K562 (cell line): ENCODE data around the gene KRTCAP2. TPM values are rescaled to one million over a fixed set of nuclear protein-coding genes. Genes with fewer than 3 reads are reported as not detected.

Experiments used
- ARID1B ChIP-seq: fragments of 450-650 bp; IDR thresholded peaks from 2 replicates; pipeline ENCODE4 v1.6.1; 2016; ENCODE audit warnings: antibody characterized with exemption, mild to moderate bottlenecking, inconsistent platforms
- ARID4B ChIP-seq: sonication (generic); formaldehyde crosslinking; IDR thresholded peaks from 2 replicates; pipeline ENCODE4 v1.8.0; 2022; ENCODE audit warnings: mild to moderate bottlenecking, missing genetic modification reagents
- ATF1 ChIP-seq, 2 experiments: fragments of 450-650 bp in 1 of 2; IDR thresholded peaks; 2 replicates each; pipeline ENCODE4 v1.6.1; 2016; ENCODE audit warnings: missing compliant biosample characterization in 1 of 2, missing genetic modification characterization in 1 of 2
- CREB3 ChIP-seq: fragments of 450-650 bp; conservative IDR thresholded peaks from 2 replicates; pipeline ENCODE4 v1.6.1; 2016; ENCODE audit warnings: missing genetic modification characterization, low read depth, mild to moderate bottlenecking, missing compliant biosample characterization, moderate library complexity
- DPF2 ChIP-seq: fragments of 450-650 bp; IDR thresholded peaks from 2 replicates; pipeline ENCODE4 v1.6.1; 2016
- ETS1 ChIP-seq: conservative IDR thresholded peaks from 2 replicates; pipeline ENCODE4 v1.6.1; 2011; ENCODE audit warnings: low read depth, mild to moderate bottlenecking, low read length; ENCODE audit not compliant: control insufficient read depth
- EZH2 ChIP-seq: IDR thresholded peaks from 2 replicates; pipeline ENCODE4 v1.6.1; 2012; ENCODE audit warnings: low read depth, mild to moderate bottlenecking, inconsistent platforms, low read length, borderline replicate concordance
- FUS ChIP-seq: fragments of 200-400 bp; formaldehyde crosslinking; optimal IDR thresholded peaks from 2 replicates; pipeline ENCODE3; 2017; ENCODE audit warnings: low read depth, low read length
- HDAC3 ChIP-seq: fragments of 450-650 bp; IDR thresholded peaks from 2 replicates; pipeline ENCODE4 v1.6.1; 2018; ENCODE audit warnings: borderline replicate concordance, mild to moderate bottlenecking, moderate library complexity; ENCODE audit not compliant: partially characterized antibody
- KLF6 ChIP-seq: fragments of 250-450 bp; sonication (Bioruptor Pico); IDR thresholded peaks from 2 replicates; pipeline ENCODE4 v1.4.0; 2020; ENCODE audit warnings: mild to moderate bottlenecking, moderate library complexity, borderline replicate concordance
- NCOA1 ChIP-seq: fragments of 450-650 bp; IDR thresholded peaks from 2 replicates; pipeline ENCODE4 v1.6.1; 2016; ENCODE audit warnings: low read depth
- POLR2AphosphoS5 ChIP-seq: IDR thresholded peaks from 2 replicates; pipeline ENCODE4 v1.6.1; 2011; ENCODE audit warnings: mild to moderate bottlenecking, low read depth, low read length, moderate library complexity; ENCODE audit not compliant: control insufficient read depth, insufficient read depth
- SMAD3 ChIP-seq: fragments of 450-650 bp; formaldehyde crosslinking; conservative IDR thresholded peaks from 2 replicates; pipeline ENCODE4 v1.4.0; 2020; ENCODE audit warnings: mild to moderate bottlenecking
- TAL1 ChIP-seq: fragments of 450-650 bp; IDR thresholded peaks from 2 replicates; pipeline ENCODE4 v1.6.1; 2016; ENCODE audit warnings: mild to moderate bottlenecking
- ZBTB33 ChIP-seq: sonication (generic); formaldehyde crosslinking; IDR thresholded peaks from 2 replicates; pipeline ENCODE4 v1.8.1; 2023; ENCODE audit warnings: mild to moderate bottlenecking, missing genetic modification reagents
- ZC3H4 ChIP-seq: sonication (generic); formaldehyde crosslinking; IDR thresholded peaks from 2 replicates; pipeline ENCODE4 v1.9.0; 2021; ENCODE audit warnings: missing genetic modification reagents, borderline replicate concordance
- ZC3H8 ChIP-seq: fragments of 450-650 bp; IDR thresholded peaks from 2 replicates; pipeline ENCODE4 v1.6.1; 2017
- ZFP30 ChIP-seq: fragments of 250-450 bp; sonication (Bioruptor Pico); IDR thresholded peaks from 2 replicates; pipeline ENCODE4 v1.8.0; 2022; ENCODE audit warnings: moderate library complexity, mild to moderate bottlenecking, inconsistent platforms, borderline replicate concordance
- polyA plus RNA-seq, 8 experiments: library from polyadenylated mRNA; depleted of rRNA in 4 of 8; stranded (reverse) in 5 of 8; unstranded in 3 of 8; fragments of >200 nt; fragmentation: Nextera tagmentation in 2 of 8; fragmentation: Illumina TruSeq in 1 of 8; extraction: Ambion mirVana in 2 of 8; extraction: Trizol in 1 of 8; gene quantifications; 2 replicates each; pipeline versions ENCODE4 v1.2.1 to v1.2.3, GENCODE V29; 2011 to 2014; ENCODE audit warnings: inconsistent platforms in 1 of 8, missing spikeins in 1 of 8
- total RNA-seq, 7 experiments: library from RNA; depleted of rRNA in 6 of 7; stranded (reverse); fragments of >200 nt in 6 of 7; fragmentation: Illumina TruSeq in 2 of 7; extraction: Trizol in 2 of 7; gene quantifications; 2 replicates each; pipeline versions ENCODE4 v1.2.1 to v1.2.3, GENCODE V29; 2011 to 2021; ENCODE audit warnings: low replicate concordance in 1 of 7

Gene KRTCAP2
- total and polyA plus RNA-seq, 9 of the 15 experiments (the other 6 are each of a cell fraction or from before 2014, with no cell fraction given), result 126 to 436 (median 244) TPM

GRCh38 chr1:155206891-155207805 is 34.0 kb upstream of the KRTCAP2 start (continued):
- TF ChIP-seq ETS1 (no peak), POLR2AphosphoS5 (no peak), KLF6 (no peak), SMAD3 (CRISPR knock-in tag) (no peak), ZBTB33 (CRISPR knock-in tag) (0 out of 2 replicates have a peak, but pooled peaks have one; percentile 25), ATF1 (CRISPR knock-in tag; IDR thresholded peaks at IDR 0.05) (no peak), ATF1 (tag; IDR thresholded peaks at IDR 0.05) (peak; percentile 35; the same call in 1 of the 2 replicates), ZFP30 (CRISPR knock-in tag) (no peak), TAL1 (no peak), FUS (no peak), ZC3H8 (no peak), DPF2 (no peak), CREB3 (tag) (no peak), ZC3H4 (CRISPR knock-in tag) (no peak), ARID4B (CRISPR knock-in tag) (no peak), HDAC3 (no peak), EZH2 (no peak), NCOA1 (no peak), ARID1B (no peak)
